Endothelial cell of hepatic sinusoid (primary cell): Measurements from ENCODE around the gene CD1C.
"Not testable (repeated sequence)": the region's sequence is repeated elsewhere in the genome, so short reads cannot be mapped to it uniquely, and the experiment has no call there.

Source experiments
- in situ Hi-C: cut with HindIII; loops from 2 replicates; pipeline ENCODE4 v1.10.0; 2017; ENCODE audit warnings: low sequenced_read_pairs

CD1C gene

DNA sequence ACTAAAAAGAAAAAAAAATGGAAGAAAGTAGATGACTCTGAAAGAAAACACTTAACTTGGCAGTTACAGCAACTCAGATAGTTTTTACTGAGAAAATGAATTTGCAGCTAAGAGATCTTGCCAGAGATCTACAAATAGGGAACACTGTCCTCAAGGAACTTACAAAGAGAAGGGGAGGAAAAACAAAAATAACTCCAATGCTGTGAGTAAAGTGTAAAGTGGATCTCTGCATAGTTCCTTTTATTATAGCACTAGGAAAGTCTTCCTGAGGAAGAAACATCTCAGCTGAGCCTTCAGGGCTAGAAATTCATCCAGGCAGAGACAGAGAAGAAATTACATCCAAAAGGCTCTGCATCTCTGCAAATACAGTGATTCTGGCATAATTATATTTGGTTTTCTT, 37.8 kb downstream of the CD1C start:
- in situ Hi-C loops = no loop called here

DNA sequence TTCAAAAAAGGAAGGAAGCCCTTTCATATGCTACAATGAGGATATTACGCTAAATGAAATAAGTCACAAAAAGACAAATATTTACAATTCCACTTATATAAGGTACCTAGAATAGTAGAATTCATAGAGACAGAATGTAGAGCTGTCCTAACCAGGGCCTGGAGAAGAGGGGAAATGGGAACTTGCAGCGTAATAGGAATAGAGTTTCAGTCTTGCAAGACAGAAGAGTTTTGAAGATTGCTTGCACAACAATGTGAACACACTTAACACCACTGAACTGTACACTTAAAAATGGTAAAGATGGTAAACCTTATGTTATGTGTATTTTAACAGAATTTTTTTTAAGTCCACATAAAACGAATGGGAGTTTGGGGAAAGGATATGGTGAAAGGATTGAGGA, 38.7 kb downstream of the CD1C start:
- in situ Hi-C loops = no loop called here

DNA sequence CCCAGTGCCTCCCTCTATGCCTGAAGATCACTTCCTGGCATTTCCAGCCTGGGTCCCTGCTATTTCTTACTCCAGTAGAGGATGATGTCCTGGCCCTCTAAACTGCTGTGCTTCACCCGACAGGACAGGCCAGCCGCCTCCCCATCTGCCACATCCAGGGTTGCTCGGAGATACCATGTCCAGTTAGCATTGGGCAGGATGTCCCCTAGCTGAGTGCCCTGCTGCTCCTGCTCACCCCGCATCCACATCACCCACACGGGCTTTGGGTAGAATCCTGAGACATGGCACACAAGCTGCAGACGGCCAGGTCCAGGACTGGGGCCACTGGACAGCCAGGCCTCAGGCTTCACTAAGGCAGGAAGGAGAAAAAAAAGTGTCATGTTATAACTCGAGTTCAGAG, 39.6 kb downstream of the CD1C start:
- in situ Hi-C loops = no loop called here

DNA sequence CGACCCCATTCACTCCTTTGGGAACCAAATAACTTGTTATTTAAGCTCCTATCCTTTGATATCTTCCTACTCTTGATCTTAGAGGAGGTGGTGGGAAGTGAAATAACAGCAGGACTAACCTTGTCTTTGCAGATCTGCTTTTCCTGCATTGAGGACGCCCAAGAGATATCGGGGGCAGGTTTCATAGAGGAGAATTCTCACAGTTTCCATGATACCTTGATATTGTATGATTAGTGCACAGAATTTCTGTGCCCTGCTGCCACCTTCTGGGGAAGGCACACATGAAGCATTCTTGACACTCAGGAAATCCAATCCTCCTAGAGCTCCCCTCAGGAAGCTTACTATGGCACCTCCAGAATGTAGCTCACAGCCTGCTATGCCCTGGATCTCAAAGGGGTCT, 40.0 kb downstream of the CD1C start:
- in situ Hi-C loops = no loop called here

DNA sequence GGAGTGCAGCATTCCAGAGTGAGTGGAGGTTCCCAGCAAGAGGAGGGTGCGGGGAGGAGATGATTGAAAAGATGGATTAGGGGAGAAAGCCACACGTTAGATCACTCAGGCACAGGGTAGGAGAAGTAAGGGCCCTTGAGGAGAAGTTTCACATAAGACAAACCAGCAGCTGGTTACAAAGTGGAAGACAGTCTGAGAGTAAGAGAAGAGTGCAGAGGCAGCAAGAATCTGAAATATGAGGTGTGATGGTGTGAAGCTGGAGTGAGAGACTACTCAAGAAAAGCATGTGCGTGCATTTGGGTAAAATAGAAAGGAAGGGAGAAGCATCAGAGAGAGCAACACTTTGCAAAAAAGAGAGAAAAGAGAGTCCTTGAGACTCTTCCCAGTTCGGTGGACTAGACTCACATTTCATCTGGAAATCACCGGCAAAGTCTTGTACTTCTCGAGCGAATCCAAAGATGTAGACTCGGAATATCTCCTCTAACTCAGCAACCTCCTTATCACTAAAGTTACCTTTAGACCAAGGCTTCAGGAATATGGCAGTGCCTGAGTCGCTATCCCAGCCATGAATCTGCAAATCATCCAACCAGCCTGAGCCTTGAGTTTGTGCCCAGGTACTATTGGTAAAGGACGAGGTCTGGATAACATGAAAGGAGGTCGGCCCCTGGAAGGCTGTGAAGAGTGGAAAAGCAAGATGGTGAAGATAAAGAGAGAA, 40.8 kb downstream of the CD1C start:
- in situ Hi-C loops = no loop called here

DNA sequence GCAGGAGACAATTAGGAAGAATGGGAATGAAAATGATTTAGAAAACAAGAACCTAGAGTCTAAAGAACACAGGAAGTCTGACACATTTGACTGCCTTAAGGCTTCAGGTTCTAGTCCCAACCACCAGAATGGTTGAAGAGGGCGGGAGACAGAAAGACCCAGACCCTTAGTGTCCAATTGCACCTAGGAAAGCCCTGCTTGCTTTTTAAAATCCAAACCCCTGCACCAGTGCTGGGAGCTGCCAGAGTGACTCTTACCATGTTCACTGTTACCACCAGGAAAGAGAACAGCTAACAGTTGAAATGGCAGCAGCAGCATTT, 41.3 kb downstream of the CD1C start:
- in situ Hi-C loops = no loop called here

DNA sequence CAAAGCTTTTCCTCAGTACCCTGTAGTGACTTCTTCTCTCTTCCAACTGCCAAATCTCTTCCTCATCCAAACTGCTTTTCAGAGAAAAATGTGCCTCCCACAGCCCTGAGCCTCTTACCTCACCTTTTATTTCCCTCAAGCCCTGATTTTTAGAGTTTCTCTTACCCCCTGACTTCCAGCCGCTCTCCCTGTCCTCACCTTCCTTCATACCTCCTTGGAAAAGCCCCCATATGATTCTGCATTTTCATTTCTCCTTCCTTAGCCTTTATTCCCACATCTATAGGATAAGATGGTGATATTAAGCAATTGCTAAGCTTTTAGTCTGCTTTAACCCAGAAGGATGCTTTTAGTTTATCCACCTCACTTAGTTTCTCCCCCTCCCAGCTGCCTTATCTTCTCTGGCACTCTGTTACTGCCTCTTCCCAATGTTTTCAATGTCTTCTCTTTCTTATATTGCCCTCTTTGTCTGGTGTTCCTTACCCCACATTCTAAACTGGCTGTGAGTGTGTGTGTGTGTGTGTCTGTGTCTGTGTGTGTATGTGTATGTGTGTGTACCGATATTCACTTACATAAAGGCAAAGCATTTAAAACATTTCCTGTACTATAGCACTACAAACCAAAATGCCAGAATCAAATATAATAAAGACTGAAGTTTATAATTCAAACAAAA, 41.9 kb downstream of the CD1C start, which contains the start of gene CD1B:
Gene CD1B (minus strand): TSS at position 51 of the 670 bp plus-strand sequence. CDS start 108 bp downstream, outside the sequence.
- in situ Hi-C loops = no loop called here

DNA sequence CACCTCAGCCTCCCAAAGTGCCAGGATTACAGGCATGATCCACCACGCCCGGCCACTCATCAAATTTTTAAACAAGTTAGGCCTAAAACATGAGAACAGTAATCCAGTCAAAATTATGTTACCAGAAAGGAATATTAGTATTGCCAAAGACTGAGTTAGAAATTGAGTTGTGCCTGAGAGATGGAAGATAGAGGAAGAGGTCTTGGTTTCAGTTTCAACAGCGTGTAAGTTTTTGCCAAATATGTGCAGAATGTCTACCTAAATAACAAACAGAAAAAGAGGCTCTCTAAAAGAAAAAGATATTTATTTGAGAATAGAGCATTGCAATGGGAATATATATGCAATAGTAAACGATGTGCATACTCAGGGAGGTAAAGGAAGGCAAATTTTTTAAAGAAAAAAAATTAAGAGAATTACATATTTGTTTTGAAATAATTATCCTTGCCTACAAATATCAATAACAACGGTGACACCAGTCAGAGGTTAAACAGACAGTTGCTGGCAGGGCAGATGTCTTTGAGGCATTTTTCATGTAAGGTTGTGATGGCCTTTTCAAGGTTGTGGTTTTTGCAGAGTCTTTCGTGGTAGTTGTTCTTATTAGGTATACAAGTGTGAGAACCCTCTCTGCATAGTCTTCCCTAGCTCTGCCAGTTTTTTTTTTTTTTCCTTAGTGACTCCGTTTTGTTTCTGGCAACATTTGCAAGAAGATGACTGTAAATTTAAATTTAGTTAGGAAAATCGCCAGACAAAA, 43.9 kb downstream of the CD1C start:
- in situ Hi-C loops = no loop called here

DNA sequence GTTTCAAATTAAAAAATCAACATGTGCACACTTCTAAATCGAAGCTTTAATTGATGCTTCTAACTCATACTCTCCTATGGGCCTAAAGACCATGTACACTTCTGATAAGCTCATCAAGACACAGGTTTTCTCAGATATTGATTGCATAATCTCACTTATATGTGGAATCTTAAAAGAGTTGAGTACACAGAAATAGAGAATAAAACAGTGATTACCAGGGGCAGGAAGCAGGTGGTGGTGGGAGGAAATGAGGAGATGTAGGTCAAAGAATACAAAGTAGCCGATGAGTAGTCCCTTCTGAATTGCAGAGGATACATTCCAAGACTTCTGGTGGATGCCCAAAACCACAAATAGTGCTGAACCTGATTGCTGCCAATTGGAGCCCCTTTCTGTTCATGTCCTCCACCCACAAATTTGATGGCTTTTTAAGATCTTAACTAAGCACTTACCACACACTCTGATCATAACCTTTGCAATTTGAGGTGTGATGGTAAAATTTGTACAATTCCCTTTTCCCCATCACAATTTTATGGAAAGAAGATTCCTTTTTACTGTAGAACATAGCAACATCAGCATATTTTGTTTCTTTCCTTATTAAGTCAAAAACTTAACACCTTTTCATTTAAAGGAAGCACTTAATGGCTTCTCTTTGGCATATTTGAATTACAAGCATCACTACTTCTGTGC, 44.9 kb downstream of the CD1C start:
- in situ Hi-C loops = no loop called here

DNA sequence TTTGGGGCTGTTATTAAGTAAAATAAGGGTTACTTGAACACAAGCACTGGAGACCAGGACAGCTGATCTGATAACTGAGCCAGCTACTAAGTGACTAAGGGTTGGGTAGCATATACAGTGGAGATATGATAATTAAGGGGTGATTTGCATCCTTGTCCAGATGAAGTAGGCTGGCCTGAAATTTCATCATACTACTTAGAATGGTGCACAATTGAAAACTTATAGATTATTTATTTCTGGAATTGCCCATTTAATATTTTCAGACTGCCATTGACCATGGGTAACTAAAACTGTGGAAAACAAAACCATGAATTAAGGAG, 45.5 kb downstream of the CD1C start:
- in situ Hi-C loops = no loop called here

DNA sequence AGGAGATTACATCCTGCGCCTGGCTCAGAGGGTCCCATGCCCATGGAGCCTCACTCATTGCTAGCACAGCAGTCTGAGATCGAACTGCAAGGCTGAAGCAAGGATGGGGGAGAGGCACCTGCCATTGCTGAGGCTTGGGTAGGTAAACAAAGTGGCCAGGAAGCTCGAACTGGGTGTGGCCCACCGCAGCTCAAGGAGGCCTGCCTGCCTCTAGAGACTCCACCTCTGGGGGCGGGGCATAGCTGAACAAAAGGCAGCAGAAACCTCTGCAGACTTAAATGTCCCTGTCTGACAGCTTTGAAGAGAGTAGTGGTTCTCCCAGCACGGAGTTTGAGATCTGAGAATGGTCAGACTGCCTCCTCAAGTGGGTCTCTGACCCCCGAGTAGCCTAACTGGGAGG, 46.7 kb downstream of the CD1C start:
- in situ Hi-C loops = not testable (repeated sequence)
